Ectodermal cell (in vitro differentiated cells): ENCODE results near the gene DHCR24. TPM values are rescaled to one million over a fixed set of nuclear protein-coding genes. Genes with fewer than 3 reads are reported as not detected.
"Not testable (repeated sequence)": the region's sequence is repeated elsewhere in the genome, so short reads cannot be mapped to it uniquely, and the experiment has no call there.

ENCODE experiments used
- H3K27ac ChIP-seq: 2 replicates; pipeline ENCODE4 v1.7.0; 2013; ENCODE audit warnings: mild to moderate bottlenecking, low read depth, low read length; ENCODE audit not compliant: insufficient read depth, poor library complexity, severe bottlenecking
- H3K27me3 ChIP-seq: 2 replicates; pipeline ENCODE4 v1.7.0; 2013; ENCODE audit warnings: mild to moderate bottlenecking, low read length; ENCODE audit not compliant: insufficient read depth, control insufficient read depth, poor library complexity, severe bottlenecking
- H3K36me3 ChIP-seq: one replicate; pipeline ENCODE4 v1.7.0; 2013; ENCODE audit warnings: low read length; ENCODE audit not compliant: control insufficient read depth, insufficient read depth
- H3K4me1 ChIP-seq: one replicate; pipeline ENCODE4 v1.7.0; 2013; ENCODE audit warnings: low read length; ENCODE audit not compliant: control insufficient read depth, insufficient read depth
- H3K4me3 ChIP-seq: 2 replicates; pipeline ENCODE4 v1.7.0; 2013; ENCODE audit warnings: low read depth, low read length, control low read depth; ENCODE audit not compliant: insufficient read depth
- H3K9me3 ChIP-seq: 2 replicates; pipeline ENCODE4 v1.7.0; 2013; ENCODE audit warnings: mild to moderate bottlenecking, low read length, moderate library complexity; ENCODE audit not compliant: control insufficient read depth
- WGBS, 2 experiments: methylation state at CpG; one replicate each; pipeline ENCODE4 v1.1.7; 2013; ENCODE audit warnings: missing lambda C conversion rate in 2 of 2; 5-methylcytosine and 5-hydroxymethylcytosine counted together
- polyA plus RNA-seq, 4 experiments: library from polyadenylated mRNA; stranded (reverse); fragments of 50-300 nt; gene quantifications; one replicate each; pipeline ENCODE4 v1.2.3, GENCODE V29; 2013

Gene DHCR24, protein sequence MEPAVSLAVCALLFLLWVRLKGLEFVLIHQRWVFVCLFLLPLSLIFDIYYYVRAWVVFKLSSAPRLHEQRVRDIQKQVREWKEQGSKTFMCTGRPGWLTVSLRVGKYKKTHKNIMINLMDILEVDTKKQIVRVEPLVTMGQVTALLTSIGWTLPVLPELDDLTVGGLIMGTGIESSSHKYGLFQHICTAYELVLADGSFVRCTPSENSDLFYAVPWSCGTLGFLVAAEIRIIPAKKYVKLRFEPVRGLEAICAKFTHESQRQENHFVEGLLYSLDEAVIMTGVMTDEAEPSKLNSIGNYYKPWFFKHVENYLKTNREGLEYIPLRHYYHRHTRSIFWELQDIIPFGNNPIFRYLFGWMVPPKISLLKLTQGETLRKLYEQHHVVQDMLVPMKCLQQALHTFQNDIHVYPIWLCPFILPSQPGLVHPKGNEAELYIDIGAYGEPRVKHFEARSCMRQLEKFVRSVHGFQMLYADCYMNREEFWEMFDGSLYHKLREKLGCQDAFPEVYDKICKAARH
- polyA plus RNA-seq (2013, experiment 1 of 4), result 153 TPM
- polyA plus RNA-seq (2013, experiment 2 of 4), result 153 TPM
- 72.7 TPM for polyA plus RNA-seq (2013, experiment 3 of 4)
- polyA plus RNA-seq (2013, experiment 4 of 4), result 73.9 TPM

DNA sequence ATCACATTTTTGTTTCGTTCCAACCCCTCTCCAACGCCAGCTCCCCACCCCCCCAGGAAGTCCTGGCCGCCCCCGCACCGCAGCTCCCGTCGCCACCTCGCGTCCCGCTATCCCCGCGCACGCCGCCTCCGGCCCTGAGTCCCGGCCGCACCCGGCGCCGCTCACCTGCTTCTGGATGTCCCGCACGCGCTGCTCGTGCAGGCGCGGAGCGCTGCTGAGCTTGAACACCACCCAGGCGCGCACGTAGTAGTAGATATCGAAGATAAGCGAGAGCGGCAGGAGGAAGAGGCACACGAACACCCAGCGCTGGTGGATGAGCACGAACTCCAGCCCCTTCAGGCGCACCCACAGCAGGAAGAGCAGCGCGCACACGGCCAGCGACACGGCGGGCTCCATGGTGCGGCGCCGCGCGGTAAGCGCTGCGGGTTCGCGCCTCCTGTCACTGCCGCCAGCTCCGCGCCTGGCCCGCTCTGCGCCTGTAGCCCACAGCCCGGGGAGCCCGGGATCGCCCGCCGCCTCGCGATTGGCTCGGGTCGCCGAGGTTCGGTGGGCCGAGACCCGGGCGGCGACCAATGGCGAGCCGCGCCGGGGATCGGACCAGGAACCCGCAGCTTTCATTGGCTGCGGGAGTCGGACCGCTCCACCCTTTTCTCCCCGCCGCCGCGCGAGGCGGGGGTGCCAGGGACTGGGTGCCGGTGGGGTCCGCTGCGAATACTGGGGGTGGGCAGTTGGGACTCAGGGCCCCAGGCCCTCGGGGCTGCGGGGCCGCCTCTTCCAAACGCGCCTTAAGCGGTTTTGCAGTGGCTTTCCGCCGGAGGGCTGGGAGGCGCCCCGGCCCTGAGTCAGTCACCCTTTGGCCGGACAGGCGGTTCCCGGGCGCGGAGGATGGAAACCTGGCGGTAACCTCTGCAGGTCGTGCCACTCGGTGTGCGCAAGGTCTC is at the start of gene DHCR24:
Gene DHCR24, minus strand, starts transcription at position 472 of the 941 bp plus-strand sequence. Its CDS starts 76 bp downstream, at position 396.
- no peaks in the 10 kb centered on the region for H3K27me3 ChIP-seq
- H3K27ac ChIP-seq, result no peak within 1 kb of the TSS
- H3K4me1 ChIP-seq, result peaks cover 29% of the 10 kb centered on the region
- 0% methylated on average over 108 to 109 of the region's 109 CpGs for WGBS, 2 experiments
- H3K9me3 ChIP-seq, result no peaks in the 10 kb centered on the region
- peak within 1 kb of the TSS; percentile 72 for H3K4me3 ChIP-seq
- H3K36me3 ChIP-seq, result peaks cover 9% of the 10 kb centered on the region

DNA sequence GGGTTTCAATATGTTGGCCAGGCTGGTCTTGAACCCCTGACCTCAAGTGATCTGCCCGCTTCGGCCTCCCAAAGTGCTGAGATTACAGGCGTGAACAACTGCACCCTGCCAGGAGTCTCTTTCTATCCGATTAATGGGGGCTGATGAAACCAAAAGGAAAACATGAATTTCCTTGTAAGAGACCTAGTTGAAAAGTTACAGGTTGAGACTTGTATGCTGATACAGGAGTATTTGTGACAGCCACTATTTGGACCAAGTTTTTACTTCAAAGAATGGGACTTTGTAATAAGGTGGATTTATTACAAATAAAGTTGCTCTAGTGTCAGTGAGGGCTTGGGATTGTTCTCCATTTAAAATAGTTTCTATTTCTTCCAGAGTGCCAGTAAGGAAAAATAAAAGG is 49.8 kb upstream of the DHCR24 start:
- Histone ChIP-seq H3K27ac (no peak overlapping the region), H3K27me3 (no peaks in the 10 kb centered on the region), H3K4me1 (peaks cover 13% of the 10 kb centered on the region), H3K4me3 (no peak overlapping the region), H3K9me3 (no peaks in the 10 kb centered on the region), H3K36me3 (no peaks in the 10 kb centered on the region)
- WGBS, 2 experiments, result 88% methylated on average over 4 of the region's 4 CpGs

DNA sequence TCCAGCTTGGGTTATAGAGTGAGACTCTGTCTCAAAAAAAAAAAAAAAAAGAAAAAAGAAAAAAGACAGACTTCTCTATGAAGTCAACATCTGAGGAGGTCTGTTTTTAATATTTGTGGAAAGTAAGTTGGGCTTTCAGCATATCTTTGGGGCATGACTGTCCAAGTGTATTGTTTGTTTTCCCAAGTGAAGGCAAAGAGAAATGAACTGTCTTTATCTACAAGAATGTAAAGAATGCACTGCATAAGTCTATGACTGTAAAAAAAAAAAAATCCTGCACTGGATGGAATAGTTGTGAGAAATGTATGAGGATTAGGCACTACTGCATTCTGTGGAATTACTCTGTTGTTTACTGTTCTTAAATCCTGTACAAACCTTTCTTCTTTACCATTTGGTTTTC is 47.9 kb upstream of the DHCR24 start:
- H3K27me3 ChIP-seq, result no peaks in the 10 kb centered on the region
- no peaks in the 10 kb centered on the region for H3K9me3 ChIP-seq
- H3K27ac ChIP-seq, result no peak overlapping the region
- H3K36me3 ChIP-seq, result no peaks in the 10 kb centered on the region
- H3K4me3 ChIP-seq, result no peak overlapping the region
- peaks cover 13% of the 10 kb centered on the region for H3K4me1 ChIP-seq

DNA sequence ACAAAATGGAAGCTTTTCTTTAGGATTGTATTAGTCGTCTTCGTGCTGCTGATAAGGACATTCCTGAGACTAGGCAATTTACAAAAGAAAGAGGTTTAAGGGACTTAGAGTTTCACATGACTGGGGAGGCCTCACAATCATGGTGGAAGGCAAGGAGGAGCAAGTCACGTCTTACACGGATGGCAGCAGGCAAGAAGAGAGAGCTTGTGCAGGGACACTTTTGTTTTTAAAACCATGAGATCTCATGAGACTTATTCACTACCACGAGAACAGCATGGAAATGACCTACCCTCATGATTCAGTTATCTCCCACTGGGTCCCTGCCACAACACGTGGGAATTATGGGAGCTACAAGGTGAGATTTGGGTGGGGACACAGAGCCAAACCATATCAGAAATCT is 47.1 kb upstream of the DHCR24 start:
- H3K4me1 ChIP-seq, result peaks cover 13% of the 10 kb centered on the region
- H3K36me3 ChIP-seq, H3K9me3 ChIP-seq, H3K27ac ChIP-seq, H3K4me3 ChIP-seq, H3K27me3 ChIP-seq: not testable (repeated sequence)
- WGBS, 2 experiments, result 90 to 91% methylated on average over 6 of the region's 6 CpGs

DNA sequence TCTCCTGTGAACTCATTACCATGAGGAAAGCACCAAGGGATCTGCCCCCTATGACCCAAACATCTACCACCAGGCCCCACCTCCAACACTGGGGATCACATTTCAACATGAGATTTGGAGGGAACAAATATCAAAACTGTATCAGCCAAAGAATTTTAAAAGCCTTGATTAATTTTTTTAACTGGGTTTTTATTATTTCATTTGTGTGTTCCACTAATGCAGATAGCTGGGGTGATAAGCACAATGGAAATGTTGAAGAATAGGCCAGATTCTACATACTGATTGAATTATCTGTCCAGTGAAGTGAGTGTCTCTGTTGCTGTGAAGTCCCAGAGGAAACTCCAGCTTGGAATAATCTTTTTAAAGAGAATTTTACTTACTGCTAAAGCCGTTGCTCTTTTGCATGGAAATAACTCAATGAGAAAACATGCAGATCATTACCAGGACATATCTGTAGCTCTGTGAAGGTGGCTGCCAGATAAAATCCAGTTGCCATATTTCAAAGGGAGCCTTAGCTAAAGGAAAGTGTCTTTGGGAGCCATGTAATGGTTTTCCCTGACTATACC is 44.4 kb upstream of the DHCR24 start:
- 89 to 96% methylated on average over 1 of the region's 1 CpG for WGBS, 2 experiments
- Histone ChIP-seq H3K4me3 (no peak overlapping the region), H3K9me3 (no peaks in the 10 kb centered on the region), H3K36me3 (no peaks in the 10 kb centered on the region), H3K4me1 (peaks cover 5% of the 10 kb centered on the region), H3K27me3 (no peaks in the 10 kb centered on the region), H3K27ac (no peak overlapping the region)

DNA sequence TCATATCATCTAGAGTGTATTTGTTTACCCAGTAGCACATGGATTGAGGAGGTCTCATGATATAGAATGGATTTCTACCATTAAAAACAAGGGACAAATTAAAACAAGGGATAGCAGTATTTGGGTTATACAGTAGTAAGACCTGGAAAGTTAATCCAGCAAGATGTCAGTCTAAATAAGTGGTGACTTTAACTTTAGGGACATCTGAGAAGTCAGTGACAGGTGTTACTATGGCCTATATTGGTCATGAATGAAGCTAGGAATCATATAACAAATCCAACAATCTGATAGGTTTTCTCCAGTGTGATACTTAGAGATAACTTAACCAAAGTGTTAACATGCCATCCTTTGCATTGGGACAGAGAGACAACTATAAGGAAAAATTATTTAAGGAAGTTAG is 42.7 kb upstream of the DHCR24 start:
- Histone ChIP-seq H3K4me1 (peaks cover 5% of the 10 kb centered on the region), H3K9me3 (no peaks in the 10 kb centered on the region), H3K27me3 (no peaks in the 10 kb centered on the region), H3K36me3 (no peaks in the 10 kb centered on the region), H3K27ac (no peak overlapping the region), H3K4me3 (no peak overlapping the region)

DNA sequence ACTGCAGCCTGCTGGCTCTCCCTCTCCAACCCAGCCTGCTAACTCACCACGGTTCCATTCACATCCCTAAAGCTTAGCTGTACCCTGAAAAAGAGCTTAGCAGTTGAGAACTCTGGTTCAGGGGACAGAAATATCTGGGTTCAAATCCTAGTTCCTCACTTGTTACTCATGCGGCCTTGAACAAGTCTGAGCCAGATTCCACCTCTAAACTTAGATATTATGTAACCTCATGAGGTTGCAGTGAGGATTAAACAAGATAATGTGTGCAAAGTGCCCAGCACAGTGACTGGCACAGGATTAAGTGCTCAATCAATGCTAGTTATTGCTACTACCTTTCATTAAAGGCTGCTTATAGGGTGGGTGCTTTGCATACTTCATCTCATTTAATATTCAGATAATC is 41.3 kb upstream of the DHCR24 start:
- 85 to 87% methylated on average over 2 of the region's 2 CpGs for WGBS, 2 experiments
- Histone ChIP-seq H3K9me3 (no peaks in the 10 kb centered on the region), H3K27me3 (no peaks in the 10 kb centered on the region), H3K4me3 (no peak overlapping the region), H3K36me3 (no peaks in the 10 kb centered on the region), H3K27ac (no peak overlapping the region), H3K4me1 (peaks cover 5% of the 10 kb centered on the region)

DNA sequence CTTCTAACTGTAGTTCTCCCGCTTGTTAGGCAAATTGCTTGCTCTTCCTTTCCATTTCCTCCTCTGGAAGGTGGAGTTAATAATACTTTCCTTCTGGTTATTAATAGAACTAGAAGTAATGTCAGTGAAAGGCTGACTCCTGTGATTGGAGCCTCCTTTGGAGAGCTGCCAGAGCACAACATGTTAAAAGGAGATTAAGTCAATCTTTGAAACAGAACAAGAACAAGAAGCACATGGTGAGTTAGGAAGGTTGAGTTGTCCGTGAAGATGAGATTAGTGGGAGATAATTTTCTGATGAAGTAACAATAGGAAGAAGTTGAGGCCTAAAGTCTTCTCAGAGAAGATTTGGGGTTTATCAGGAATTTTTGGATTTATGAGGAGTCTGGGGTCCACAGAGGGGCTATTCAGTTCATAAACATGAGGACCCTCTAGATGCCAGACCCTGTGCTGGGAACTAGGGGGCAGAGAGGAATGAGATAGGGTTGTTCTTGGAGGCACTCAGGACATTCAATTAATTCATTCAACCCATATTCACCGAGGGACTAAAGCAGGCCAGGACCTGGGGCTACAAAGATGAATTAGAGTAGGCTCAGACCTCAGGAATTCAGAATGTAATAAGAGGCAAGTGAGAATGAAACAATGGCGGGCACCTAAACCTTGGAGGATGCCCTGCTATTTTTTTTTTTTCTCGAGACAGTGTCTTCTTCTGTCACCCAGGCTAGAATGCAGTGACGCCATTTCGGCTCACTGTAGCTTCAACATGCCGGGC is 40.7 kb upstream of the DHCR24 start:
- 88 to 91% methylated on average over 7 to 8 of the region's 8 CpGs for WGBS, 2 experiments
- H3K27me3 ChIP-seq, result no peaks in the 10 kb centered on the region
- H3K27ac ChIP-seq, result no peak overlapping the region
- H3K4me3 ChIP-seq, result no peak overlapping the region
- H3K4me1 ChIP-seq, result peaks cover 5% of the 10 kb centered on the region
- no peaks in the 10 kb centered on the region for H3K9me3 ChIP-seq
- no peaks in the 10 kb centered on the region for H3K36me3 ChIP-seq

DNA sequence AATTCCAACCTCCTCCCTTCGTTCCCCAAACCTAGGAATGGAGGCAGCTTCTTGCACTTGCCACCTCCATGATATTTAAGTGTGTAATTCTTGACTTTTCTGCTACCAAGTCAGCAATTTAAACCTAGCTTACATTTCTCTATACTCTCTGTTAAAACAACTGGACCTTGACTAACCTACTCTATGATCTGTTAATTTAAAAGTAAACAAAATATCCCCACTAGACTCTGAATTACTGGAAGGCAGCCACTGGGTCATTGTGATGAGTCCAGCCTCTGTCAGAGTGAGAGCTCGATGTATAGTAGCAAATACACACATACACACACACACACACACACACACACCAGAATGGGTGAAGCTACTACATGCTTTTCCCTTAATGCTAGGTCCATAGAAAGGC is 40.0 kb upstream of the DHCR24 start:
- no peak overlapping the region for H3K27ac ChIP-seq
- WGBS, 2 experiments, result 87 to 95% methylated on average over 2 of the region's 2 CpGs

More for the DNA sequence above, 40.0 kb upstream of the DHCR24 start:
- Histone ChIP-seq H3K36me3 (no peaks in the 10 kb centered on the region), H3K4me3 (no peak overlapping the region), H3K9me3 (no peaks in the 10 kb centered on the region), H3K4me1 (peaks cover 5% of the 10 kb centered on the region), H3K27me3 (no peaks in the 10 kb centered on the region)
